GM18498 (cell line): ENCODE results near the gene DDT.
"Not testable (repeated sequence)": the region's sequence is repeated elsewhere in the genome, so short reads cannot be mapped to it uniquely, and the experiment has no call there.

ENCODE experiments used
- ATAC-seq: cut with Tn5 transposase; IDR thresholded peaks from one replicate; pipeline ENCODE4 v1.9.1; 2021; ENCODE audit warnings: mild to moderate bottlenecking, moderate library complexity; ENCODE audit not compliant: unreplicated experiment

DDT gene

DNA sequence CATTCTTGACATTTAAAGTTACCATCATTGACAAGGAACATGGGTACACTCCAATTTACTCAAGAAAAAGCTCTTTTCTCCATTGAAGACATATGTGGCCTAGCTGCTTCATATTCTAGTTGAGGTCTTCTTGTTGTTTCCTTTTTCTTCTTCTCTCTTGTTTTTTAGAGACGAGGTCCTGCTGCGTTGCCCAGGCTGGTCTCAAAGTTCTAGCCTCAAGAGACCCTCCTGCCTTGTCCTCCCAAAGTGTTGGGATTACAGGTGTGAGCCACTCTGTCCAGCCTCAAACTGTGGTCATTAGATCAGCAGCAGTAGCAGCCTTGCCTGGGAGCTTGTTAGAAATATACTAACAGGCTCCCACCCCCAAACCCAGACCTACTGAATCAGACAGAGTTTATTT is 18.8 kb upstream of the DDT start:
- ATAC-seq, result not testable (repeated sequence)

DNA sequence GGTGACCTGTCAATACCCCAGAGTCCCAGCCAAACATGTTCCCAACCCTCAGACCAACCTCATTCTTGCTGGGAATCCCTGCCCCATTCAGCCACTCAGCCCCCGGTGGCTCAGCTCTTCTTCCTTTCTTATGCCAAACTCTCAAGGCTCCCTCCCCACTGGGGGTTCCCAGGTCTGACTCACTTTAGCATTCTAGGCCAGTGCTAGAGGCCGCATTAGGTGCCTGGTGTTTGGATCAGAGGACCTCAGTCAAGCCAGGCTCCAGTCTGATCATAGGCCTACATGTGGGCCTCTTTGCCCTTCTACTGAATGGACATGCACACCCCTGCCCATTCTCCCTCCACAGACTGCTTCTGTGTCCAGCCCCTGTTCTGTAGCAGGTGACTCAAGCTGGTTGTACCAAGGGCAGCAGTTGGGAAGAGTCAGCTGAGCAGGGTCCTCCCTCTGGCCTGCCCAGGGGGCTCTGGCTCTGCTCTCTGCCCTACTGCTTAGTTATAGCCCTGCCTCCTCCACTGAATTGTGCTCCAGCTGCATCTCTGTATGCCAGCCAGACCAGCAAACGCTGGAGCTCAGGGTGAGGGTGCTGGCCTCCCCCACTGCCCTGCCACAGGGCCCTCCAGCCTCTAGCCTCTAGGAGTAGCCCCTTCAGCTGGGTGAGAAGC is 15.5 kb upstream of the DDT start:
- not testable (repeated sequence) for ATAC-seq

DNA sequence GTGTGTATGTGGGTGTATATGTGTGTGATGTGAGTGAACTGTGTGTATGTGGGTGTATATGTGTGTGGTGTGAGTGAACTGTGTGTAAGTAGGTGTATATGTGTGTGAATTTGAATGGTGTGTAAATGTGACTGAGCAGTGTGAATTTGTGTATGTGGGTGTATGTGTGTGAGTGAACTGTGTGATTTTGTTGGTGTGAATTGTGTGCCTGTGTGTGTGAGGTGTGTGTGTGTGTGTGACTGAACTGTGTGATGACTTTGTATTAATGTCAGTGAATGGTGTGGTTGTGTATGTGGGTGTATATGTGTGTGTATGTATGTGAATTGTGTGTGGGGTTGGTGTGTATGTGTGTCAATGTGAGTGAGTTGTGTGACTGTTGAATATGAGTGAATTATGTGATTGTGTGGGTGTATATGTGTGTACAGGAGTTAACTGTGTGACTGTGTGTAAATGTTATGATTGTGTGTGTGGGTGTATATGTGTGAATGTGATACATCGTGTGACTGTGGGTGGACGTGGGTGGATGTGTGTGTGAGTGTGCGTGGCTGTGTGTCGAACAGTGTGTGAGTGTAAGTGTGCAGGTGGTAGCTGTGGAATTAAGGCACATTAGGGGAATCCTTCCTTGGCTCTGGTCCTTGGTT is 12.4 kb upstream of the DDT start:
- ATAC-seq, result not testable (repeated sequence)

DNA sequence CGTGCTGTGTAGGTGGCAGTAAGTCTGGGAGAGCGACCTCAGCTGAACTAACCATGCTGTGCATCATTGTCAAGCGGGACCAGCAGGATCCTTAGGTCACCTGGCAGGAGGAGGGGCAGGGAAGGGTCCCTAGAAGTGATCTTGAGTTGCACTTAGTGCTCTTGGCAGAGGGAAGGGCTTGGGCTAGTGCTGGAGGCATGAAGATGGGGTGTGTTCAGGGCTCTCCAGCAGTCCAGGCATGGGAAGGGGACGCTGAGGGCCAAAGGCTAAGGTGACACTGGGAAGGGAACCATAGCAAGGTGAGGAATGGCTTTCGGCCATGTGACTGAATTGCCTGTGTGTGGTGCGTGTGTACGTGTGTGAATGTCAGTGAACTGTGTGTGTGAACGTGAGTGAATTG is 11.8 kb upstream of the DDT start:
- ATAC-seq, result not testable (repeated sequence)

DNA sequence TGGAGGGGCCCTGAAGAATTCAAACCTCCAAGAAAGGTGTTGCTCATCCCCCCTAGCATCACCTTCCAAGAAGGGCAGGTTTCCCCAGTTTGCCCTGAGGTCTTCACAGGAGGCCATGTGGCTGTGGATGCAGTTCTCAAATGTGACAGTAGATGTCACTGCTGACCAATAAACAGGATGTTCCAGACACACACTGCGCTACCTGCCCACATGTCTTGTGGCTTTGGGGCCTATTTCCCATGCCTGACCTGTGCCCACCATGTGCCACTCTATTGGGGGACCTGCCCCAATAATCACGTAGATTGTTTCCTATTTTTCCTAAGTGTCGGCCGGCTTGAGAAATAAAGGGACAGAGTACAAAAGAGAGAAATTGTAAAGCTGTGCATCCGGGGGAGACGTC is 10.2 kb upstream of the DDT start:
- no peak for ATAC-seq

DNA sequence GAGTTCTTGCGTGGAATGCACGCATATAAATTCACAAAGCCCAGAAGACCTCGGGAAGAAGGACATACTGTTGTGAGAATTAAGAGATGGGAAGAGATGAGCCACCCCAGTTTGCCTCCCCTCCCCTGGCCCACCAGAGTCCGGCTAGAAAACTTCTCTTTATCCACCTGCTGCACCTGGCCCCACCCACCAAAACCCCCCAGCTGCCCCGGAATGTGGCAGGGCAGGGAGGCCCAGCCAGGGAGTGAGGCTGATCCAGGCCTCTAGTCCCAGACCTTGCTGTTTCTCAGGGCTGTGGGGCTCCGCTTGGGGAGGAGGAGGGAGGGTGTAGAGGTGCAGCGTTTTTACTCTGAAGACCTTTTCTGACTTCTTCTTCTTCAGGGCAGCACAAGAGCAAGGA is 6.3 kb upstream of the DDT start:
- ATAC-seq, result not testable (repeated sequence)

DNA sequence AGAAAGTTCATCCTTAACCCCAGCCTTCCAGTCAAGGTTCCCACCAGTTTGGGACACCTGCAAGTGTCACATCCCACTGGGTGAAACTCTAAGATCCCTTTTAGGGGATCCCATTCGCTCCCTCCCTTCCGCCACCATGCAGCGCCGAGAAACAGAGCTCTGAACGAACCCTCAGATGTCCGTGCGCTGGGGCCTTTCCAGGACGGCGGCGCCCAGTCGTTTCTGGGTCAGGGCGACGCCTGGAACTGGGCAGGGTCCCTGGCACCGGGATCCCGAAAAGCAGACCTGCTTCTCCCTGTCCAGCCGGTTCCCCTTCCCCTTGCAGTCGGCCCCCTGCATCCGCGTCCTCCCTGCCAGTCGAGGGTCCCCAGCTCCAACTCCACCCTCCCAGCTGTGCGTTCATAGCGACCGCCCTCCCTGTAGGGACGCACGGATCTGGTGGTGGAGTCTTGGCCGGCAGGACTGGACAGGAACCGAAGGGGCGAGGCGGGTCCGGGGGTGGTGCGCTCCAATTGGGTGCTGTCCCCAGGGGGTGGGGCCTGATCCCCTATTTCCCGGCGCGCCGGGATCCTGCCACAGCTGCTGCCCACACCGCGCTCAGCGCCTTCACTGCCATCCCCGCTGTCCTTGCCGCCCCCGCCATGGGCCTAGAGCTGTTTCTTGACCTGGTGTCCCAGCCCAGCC is 5.5 kb upstream of the DDT start, which contains the start of gene GSTT2:
TSS of gene GSTT2 (plus strand) at position 578 of the 684 bp plus-strand sequence.
- ATAC-seq, result not testable (repeated sequence)

DNA sequence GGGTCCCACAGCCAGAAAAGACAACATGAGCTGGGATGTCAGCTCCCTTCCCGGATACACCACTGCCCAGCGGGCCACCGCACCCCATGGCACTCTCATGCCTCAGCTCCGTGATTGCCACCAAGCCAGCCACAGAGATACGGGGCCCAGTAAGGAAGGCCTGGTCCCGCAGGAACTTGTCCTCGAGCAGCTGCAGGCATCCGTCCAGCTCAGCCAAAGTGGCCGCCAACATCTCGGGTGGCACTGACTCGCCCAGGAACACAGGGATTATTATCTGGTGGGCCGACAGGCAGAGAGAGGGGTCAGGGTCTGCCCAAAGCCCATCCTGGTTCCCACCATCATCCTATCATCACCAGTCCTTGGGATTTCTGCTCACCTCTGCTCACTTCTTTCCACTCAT is 3.1 kb upstream of the DDT start:
- not testable (repeated sequence) for ATAC-seq

DNA sequence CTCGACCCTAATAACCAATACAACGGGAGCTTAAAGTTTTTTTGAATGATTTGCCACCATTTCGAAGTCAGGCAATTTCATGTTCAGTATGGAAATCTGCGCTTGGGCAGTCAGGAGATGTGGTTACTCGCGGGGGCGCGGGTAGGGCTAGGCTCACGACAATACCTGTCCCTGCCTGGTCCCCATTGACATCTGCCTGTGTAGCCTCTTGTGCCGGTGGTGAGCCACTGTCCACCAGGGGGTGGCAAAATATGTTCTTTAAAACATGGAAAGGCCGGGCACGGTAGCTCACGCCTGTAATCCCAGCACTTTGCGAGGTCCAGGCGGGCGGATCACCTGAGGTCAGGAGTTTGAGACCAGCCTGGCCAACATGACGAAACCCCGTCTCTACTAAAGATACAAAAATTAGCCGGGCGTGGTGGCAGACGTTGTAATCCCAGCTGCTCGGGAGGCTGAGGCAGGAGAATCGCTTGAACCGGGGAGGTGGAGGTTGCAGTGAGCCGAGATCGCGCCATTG is 653 bp upstream of the DDT start:
- ATAC-seq, result not testable (repeated sequence)

DNA sequence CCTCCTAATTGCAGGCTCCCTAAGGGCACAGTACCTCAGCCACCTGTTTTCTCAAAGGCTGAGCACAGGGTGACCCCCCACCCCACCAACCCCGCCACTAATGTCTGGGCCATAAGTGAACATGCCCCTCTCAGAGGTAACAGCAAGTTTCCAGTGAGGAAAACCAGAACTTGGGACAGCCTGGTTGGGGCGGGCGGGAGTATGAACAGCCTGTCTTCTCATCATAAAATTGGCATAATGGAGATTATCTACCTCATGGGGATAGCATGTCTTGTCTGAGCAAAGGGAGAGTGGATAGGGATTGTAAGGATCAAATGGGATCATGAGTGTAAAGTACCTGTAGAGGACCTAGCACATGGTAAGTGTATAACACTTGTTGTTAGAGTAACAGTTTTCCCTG is 2.3 kb downstream of the DDT start:
- not testable (repeated sequence) for ATAC-seq

DNA sequence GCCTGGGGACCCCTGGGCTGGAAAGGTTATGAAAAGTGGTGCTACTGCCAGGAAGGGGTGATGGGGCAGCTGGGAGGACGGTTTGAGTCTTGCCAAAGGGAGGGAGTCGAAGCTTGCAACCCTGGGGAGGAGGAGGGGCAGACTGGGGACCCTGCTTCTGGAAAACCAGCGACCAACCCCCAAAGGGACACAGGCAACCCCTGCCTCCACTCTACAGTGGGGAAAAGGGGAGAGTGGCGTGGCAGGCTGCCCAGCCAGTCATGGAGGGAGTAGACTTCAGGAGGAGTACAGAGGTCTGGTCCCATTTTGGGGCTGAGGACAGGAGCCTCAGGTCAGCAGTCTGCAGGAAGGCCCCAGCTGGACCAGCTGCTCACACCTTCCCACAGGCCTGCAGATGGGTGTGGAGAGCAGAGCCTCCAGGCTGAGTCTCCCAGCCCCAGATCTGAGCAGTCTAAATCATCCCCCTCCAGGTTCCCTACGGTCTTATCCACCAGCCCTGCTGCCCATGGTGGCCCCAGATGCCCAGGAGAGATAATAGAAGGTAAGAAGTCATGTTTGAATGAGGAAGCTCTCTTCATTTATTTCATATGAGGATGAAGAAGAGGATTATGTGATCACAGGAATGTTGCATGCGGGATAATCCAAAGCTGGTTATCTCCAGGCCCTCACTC is 3.3 kb downstream of the DDT start:
- no peak for ATAC-seq

DNA sequence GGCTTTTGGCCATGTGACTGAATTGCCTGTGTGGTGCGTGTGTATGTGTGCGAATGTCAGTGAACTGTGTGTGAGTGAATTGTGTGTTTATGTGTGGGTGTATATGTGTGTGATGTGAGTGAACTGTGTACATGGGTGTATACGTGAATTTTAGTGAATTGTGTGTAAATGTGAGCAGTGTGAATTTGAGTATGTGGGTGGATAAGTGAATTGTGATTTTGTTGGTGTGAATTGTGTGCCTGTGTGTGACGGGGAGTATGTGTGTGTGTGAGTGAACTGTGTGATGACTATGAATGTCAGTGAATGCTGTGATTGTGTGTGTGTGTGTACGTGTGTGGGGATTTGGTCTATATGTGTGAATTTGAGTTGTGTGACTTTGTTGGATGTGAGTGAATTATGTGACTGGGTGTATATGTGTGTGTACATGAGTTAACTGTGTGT is 4.0 kb downstream of the DDT start:
- ATAC-seq, result no peak

DNA sequence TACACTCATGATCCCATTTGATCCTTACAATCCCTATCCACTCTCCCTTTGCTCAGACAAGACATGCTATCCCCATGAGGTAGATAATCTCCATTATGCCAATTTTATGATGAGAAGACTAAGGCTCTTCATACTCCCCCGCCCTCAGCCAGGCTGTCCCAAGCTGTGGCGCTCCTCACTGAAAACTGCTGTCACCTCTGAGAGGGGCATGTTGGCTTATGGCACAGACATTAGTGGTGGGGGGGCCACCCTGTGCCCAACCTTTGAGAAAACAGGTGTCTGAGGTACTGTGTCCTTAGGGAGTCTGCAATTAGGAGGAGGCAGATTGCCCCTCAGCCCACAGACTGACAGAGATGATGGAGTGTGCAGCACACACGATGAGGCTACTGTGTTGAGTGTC is 5.2 kb downstream of the DDT start:
- no peak for ATAC-seq

DNA sequence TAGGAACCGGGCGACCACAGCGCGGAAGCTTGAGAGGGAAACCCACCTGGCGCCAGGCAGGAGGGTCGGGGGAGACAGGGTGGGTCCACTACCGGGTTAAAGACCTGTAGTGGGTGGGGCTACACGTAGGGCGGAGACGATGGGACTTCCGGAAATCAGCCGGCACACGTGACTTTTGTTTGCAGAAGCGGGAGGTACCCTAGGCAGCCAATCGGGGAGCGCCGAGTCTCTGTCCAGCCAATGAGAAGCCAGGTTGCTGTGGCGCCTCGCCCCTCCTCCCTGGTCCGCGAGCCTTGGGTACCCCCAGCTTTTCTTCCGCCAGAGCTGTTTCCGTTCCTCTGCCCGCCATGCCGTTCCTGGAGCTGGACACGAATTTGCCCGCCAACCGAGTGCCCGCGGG is 7.7 kb downstream of the DDT start, which contains the start of gene DDTL:
TSS of gene DDTL (plus strand) at position 321 of the 400 bp plus-strand sequence. CDS start at position 348, 27 bp downstream.
- peak; percentile 92 for ATAC-seq

DNA sequence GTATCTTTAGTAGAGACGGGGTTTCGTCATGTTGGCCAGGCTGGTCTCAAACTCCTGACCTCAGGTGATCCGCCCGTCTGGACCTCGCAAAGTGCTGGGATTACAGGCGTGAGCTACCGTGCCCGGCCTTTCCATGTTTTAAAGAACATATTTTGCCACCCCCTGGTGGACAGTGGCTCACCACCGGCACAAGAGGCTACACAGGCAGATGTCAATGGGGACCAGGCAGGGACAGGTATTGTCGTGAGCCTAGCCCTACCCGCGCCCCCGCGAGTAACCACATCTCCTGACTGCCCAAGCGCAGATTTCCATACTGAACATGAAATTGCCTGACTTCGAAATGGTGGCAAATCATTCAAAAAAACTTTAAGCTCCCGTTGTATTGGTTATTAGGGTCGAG is 8.1 kb downstream of the DDT start:
- ATAC-seq, result peak; percentile 24

DNA sequence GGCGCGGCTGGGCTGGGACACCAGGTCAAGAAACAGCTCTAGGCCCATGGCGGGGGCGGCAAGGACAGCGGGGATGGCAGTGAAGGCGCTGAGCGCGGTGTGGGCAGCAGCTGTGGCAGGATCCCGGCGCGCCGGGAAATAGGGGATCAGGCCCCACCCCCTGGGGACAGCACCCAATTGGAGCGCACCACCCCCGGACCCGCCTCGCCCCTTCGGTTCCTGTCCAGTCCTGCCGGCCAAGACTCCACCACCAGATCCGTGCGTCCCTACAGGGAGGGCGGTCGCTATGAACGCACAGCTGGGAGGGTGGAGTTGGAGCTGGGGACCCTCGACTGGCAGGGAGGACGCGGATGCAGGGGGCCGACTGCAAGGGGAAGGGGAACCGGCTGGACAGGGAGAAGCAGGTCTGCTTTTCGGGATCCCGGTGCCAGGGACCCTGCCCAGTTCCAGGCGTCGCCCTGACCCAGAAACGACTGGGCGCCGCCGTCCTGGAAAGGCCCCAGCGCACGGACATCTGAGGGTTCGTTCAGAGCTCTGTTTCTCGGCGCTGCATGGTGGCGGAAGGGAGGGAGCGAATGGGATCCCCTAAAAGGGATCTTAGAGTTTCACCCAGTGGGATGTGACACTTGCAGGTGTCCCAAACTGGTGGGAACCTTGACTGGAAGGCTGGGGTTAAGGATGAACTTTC is 13.0 kb downstream of the DDT start, which contains the start of gene GSTT2B:
TSS of gene GSTT2B (minus strand) at position 112 of the 688 bp plus-strand sequence. CDS start at position 48, 64 bp downstream.
- not testable (repeated sequence) for ATAC-seq

DNA sequence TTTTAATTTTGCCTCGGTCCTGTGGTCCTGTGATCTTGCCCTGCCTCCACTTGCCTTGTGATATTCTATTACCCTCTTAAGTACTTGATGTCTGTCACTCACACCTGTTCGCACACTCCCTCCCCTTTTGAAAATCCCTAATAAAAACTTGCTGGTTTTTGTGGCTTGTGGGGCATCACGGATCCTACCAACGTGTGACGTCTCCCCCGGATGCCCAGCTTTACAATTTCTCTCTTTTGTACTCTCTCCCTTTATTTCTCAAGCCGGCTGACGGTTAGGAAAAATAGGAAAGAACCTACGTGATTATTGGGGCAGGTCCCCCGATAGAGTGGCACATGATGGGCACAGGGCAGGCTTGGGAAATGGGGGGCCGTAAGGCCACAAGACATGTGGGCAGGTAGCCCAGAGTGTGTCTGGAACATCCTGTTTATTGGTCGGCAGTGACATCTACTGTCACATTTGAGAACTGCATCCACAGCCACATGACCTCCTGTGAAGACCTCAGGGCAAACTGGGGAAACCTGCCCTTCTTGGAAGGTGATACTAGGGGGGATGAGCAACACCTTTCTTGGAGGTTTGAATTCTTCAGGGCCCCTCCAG is 17.8 kb downstream of the DDT start:
- ATAC-seq, result peak; percentile 46

DNA sequence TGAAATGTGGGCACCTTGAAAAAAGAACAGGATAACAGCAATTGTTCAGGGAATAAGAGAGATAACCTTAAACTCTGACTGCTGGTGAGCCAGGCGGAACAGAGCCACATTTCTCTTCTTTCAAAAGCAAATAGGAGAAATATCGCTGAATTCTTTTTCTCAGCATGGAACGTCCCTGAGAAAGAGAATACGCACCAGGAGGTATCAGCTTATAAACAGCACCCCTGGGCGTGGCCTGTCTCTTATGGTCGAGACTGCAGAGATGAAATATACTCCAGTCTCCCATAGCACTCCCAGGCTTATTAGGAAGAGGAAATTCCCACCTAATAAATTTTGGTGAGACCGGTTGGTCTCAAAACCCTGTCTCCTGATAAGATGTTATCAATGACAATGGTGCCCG is 18.4 kb downstream of the DDT start:
- ATAC-seq, result not testable (repeated sequence)

DNA sequence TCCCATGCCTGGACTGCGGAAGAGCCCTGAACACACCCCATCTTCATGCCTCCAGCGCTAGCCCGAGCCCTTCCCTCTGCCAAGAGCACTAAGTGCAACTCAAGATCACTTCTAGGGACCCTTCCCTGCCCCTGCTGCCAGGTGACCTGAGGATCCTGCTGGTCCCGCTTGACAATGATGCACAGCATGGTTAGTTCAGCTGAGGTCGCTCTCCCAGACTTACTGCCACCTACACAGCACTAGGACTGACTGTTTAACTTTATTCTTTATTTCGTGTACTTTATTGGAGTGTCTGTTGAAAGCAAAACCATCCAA is 19.3 kb downstream of the DDT start:
- ATAC-seq, result not testable (repeated sequence)
